Endothelial cell of umbilical vein (primary cell): ENCODE measurements around the gene PTP4A1.

ENCODE experiments used
- EZH2 ChIP-seq: IDR thresholded peaks from 2 replicates; pipeline ENCODE4 v1.6.1; 2012; ENCODE audit warnings: borderline replicate concordance, low read depth, mild to moderate bottlenecking, moderate library complexity, low read length, inconsistent platforms; ENCODE audit not compliant: severe bottlenecking
- FOS ChIP-seq: IDR thresholded peaks from 2 replicates; pipeline ENCODE4 v1.6.1; 2011; ENCODE audit warnings: mild to moderate bottlenecking, low read length, moderate library complexity, borderline replicate concordance; ENCODE audit not compliant: insufficient read depth
- GATA2 ChIP-seq: IDR thresholded peaks from 2 replicates; pipeline ENCODE4 v1.7.0; 2011; ENCODE audit warnings: low read depth, mild to moderate bottlenecking, moderate library complexity, mixed read lengths, low read length; ENCODE audit not compliant: insufficient read length, insufficient read depth
- POLR2A ChIP-seq: IDR thresholded peaks from 2 replicates; pipeline ENCODE4 v1.6.1; 2012; ENCODE audit warnings: low read depth, mild to moderate bottlenecking, control low read depth, low read length
- POLR2AphosphoS5 ChIP-seq: IDR thresholded peaks from 2 replicates; pipeline ENCODE4 v1.6.1; 2012; ENCODE audit warnings: low read depth, mild to moderate bottlenecking, control low read depth, low read length, moderate library complexity; ENCODE audit not compliant: insufficient read depth
- TF ChIP-seq, protein P1 (sequence below), 2 donors: IDR thresholded peaks; 1 replicate in 1 of 2; 2 replicates in 1 of 2; pipeline ENCODE4 v1.5.1; 2011; ENCODE audit warnings: low read length in 2 of 2, mild to moderate bottlenecking in 2 of 2, moderate library complexity in 2 of 2, control low read depth in 1 of 2, inconsistent platforms in 1 of 2, low read depth in 1 of 2; ENCODE audit not compliant: insufficient read depth in 1 of 2; ENCODE audit errors: extremely low read depth in 1 of 2
- TF ChIP-seq, protein P2 (sequence below): IDR thresholded peaks from 2 replicates; pipeline ENCODE4 v1.6.1; 2011; ENCODE audit not compliant: insufficient read depth, insufficient read length

DNA sequence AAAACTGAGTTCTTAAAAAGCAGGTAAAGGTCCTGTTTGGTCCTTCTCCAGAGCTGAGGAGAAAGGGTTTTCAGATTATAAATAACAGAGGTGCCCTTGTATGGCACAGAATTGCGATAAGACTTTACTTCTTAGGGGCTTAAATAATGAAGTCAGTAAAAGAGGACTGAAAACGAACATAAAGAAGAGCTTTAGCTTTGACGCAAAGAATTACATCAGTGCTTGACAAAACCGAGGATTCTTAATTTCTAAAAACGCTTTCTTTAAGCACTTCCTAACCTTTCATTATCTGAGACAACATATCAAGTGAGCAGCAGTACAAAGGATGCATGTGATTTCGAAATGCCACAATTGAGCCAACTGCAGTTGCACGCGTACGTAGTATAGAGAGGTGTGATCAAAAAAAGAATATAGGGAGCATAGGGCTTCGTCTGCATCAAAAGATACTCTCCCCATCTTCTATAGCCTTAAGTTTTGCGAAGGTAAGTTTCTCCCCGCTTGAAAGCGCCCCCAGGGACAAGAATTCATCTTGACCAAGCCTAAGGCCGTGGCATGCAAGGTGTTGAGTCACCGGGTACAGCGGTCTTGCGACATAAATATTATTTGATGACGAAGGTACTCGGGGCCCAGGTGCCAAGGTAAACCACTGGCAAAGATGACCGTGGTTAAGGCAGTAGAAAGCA is 778 bp upstream of the PTP4A1 start:
- no peak for TF ChIP-seq POLR2AphosphoS5
- TF ChIP-seq, protein P1, sequence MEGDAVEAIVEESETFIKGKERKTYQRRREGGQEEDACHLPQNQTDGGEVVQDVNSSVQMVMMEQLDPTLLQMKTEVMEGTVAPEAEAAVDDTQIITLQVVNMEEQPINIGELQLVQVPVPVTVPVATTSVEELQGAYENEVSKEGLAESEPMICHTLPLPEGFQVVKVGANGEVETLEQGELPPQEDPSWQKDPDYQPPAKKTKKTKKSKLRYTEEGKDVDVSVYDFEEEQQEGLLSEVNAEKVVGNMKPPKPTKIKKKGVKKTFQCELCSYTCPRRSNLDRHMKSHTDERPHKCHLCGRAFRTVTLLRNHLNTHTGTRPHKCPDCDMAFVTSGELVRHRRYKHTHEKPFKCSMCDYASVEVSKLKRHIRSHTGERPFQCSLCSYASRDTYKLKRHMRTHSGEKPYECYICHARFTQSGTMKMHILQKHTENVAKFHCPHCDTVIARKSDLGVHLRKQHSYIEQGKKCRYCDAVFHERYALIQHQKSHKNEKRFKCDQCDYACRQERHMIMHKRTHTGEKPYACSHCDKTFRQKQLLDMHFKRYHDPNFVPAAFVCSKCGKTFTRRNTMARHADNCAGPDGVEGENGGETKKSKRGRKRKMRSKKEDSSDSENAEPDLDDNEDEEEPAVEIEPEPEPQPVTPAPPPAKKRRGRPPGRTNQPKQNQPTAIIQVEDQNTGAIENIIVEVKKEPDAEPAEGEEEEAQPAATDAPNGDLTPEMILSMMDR (IDR thresholded peaks at IDR 0.05; ENCODE audit: extremely low read depth in 1 of 2, insufficient read depth in 1 of 2, low read depth in 1 of 2, low read length in 2 of 2): no peak
- no peak for TF ChIP-seq POLR2A
- TF ChIP-seq, protein P2, sequence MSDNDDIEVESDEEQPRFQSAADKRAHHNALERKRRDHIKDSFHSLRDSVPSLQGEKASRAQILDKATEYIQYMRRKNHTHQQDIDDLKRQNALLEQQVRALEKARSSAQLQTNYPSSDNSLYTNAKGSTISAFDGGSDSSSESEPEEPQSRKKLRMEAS: no peak
- TF ChIP-seq GATA2: no peak
- no peak for TF ChIP-seq EZH2
- TF ChIP-seq FOS: no peak
